Activated T-helper 1 cell treated with anti-CD3 and anti-CD28 coated beads, Interleukin-12 subunit alpha, Interleukin-12 subunit beta, Interleukin-2, Interleukin-4 antibody, amounts not matched to agents 30 ng/mL and 10 ng/mL and 1 ng/mL, durations not matched to agents 14 hours and 24 hours and 36 hours (primary cell): ENCODE data around the gene FYB1. TPM values are rescaled to one million over a fixed set of nuclear protein-coding genes. Genes with fewer than 3 reads are reported as not detected.

ENCODE experiments used
- DNase-seq: peaks from one replicate; pipeline ENCODE4 v3.0.0; 2021; ENCODE audit warnings: low spot score
- H3K27ac Mint-ChIP-seq: one replicate; pipeline ENCODE4 v1.8.0; 2021; ENCODE audit warnings: mild to moderate bottlenecking, mixed read lengths
- H3K27me3 Mint-ChIP-seq: one replicate; pipeline ENCODE4 v1.8.0; 2022; ENCODE audit warnings: mild to moderate bottlenecking, moderate library complexity, mixed read lengths; ENCODE audit not compliant: insufficient read depth
- H3K36me3 Mint-ChIP-seq: one replicate; pipeline ENCODE4 v1.8.0; 2021; ENCODE audit warnings: low read depth, mixed read lengths
- H3K4me1 Mint-ChIP-seq: one replicate; pipeline ENCODE4 v1.8.0; 2021; ENCODE audit warnings: low read depth, mixed read lengths
- H3K4me3 Mint-ChIP-seq: one replicate; pipeline ENCODE4 v1.8.0; 2021; ENCODE audit warnings: mild to moderate bottlenecking, moderate library complexity, mixed read lengths
- H3K9me3 Mint-ChIP-seq: one replicate; pipeline ENCODE4 v1.8.0; 2021; ENCODE audit warnings: mixed read lengths
- intact Hi-C: fragments of 100-400 bp; cut with micrococcal nuclease; formaldehyde crosslinking; loops from one replicate; pipeline ENCODE4 v1.15.1; 2024
- total RNA-seq: library from RNA; stranded (reverse); gene quantifications from 2 replicates; pipeline ENCODE4 v1.2.3, GENCODE V29; 2022

Gene FYB1
- total RNA-seq, 1 donor from 2014 or later = 100 TPM

GRCh38 chr5:39091940-39092580 is 127.3 kb downstream of the FYB1 start:
- Mint-ChIP-seq H3K36me3 (no peaks in the 10 kb centered on the region), H3K4me1 (peaks cover 10% of the 10 kb centered on the region), H3K27ac (no peak overlapping the region), H3K27me3 (peaks cover 27% of the 10 kb centered on the region), H3K4me3 (no peak overlapping the region), H3K9me3 (no peaks in the 10 kb centered on the region)
- no peak for DNase-seq
- intact Hi-C loops = no loop called here

DNA sequence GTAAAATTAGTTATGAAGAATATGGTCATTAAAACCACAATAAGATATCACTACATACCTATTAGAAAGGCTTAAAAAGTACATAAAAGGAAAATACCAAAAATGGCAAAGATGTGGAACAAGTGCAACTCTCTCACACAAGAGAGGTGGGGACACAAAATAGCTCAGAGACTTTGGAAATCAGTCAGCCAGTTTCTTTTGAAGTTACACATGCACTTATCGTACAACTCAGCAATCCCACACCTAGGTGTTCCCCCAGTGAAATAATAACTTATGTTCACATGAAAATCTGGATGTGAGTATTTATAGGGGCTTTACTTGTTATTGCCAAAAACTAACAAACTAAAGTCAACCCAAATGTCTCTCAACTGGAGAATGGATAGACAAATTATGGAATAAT is 135.4 kb downstream of the FYB1 start:
- H3K4me3 Mint-ChIP-seq = no peak overlapping the region
- intact Hi-C loops = loop anchor here (5.0 kb wide), 1 partner anchor 1493 kb away; no protein-coding TSS in a partner anchor
- H3K36me3 Mint-ChIP-seq = no peaks in the 10 kb centered on the region

GRCh38 chr5:39082995-39083394 is 136.4 kb downstream of the FYB1 start:
- no peak for DNase-seq
- no peak overlapping the region for H3K27ac Mint-ChIP-seq
- no peak overlapping the region for H3K4me3 Mint-ChIP-seq
- peaks cover 11% of the 10 kb centered on the region for H3K4me1 Mint-ChIP-seq
- no peaks in the 10 kb centered on the region for H3K36me3 Mint-ChIP-seq
- H3K9me3 Mint-ChIP-seq = no peaks in the 10 kb centered on the region
- intact Hi-C loops = loop anchor here (5.0 kb wide), 1 partner anchor 1494 kb away; no protein-coding TSS in a partner anchor
- peaks cover 19% of the 10 kb centered on the region for H3K27me3 Mint-ChIP-seq

More for the DNA sequence above, 135.4 kb downstream of the FYB1 start:
- H3K27me3 Mint-ChIP-seq = peaks cover 22% of the 10 kb centered on the region
- H3K4me1 Mint-ChIP-seq = peaks cover 10% of the 10 kb centered on the region
- H3K27ac Mint-ChIP-seq = no peak overlapping the region
- no peak for DNase-seq
- no peaks in the 10 kb centered on the region for H3K9me3 Mint-ChIP-seq

GRCh38 chr5:39080597-39081204 is 138.7 kb downstream of the FYB1 start:
- Mint-ChIP-seq H3K27me3 (peaks cover 20% of the 10 kb centered on the region), H3K4me3 (no peak overlapping the region), H3K36me3 (no peaks in the 10 kb centered on the region), H3K4me1 (peaks cover 30% of the 10 kb centered on the region), H3K9me3 (no peaks in the 10 kb centered on the region), H3K27ac (no peak overlapping the region)
- DNase-seq = no peak
- intact Hi-C loops = loop anchor here (1.0 to 5.0 kb wide), 4 partner anchors 75 to 1497 kb away; no protein-coding TSS in a partner anchor

- Mint-ChIP-seq H3K27ac (no peak overlapping the region), H3K36me3 (no peaks in the 10 kb centered on the region), H3K4me3 (no peak overlapping the region), H3K4me1 (peaks cover 35% of the 10 kb centered on the region), H3K9me3 (no peaks in the 10 kb centered on the region), H3K27me3 (peaks cover 20% of the 10 kb centered on the region)
- DNase-seq = no peak
- intact Hi-C loops = loop anchor here (1.0 to 5.0 kb wide), 4 partner anchors 75 to 1497 kb away; no protein-coding TSS in a partner anchor
These were observed 139.2 kb downstream of the FYB1 start for GRCh38 chr5:39080168-39080567.

GRCh38 chr5:39079147-39079546 is 140.2 kb downstream of the FYB1 start:
- no peak overlapping the region for H3K4me3 Mint-ChIP-seq
- H3K9me3 Mint-ChIP-seq = no peaks in the 10 kb centered on the region
- DNase-seq = no peak
- no peaks in the 10 kb centered on the region for H3K36me3 Mint-ChIP-seq
- H3K27me3 Mint-ChIP-seq = peaks cover 20% of the 10 kb centered on the region
- H3K4me1 Mint-ChIP-seq = peaks cover 38% of the 10 kb centered on the region
- intact Hi-C loops = loop anchor here (5.0 to 10.0 kb wide), 3 partner anchors 247 to 1756 kb away; partner anchors contain the start of genes LIFR and RPL37
- no peak overlapping the region for H3K27ac Mint-ChIP-seq

DNA sequence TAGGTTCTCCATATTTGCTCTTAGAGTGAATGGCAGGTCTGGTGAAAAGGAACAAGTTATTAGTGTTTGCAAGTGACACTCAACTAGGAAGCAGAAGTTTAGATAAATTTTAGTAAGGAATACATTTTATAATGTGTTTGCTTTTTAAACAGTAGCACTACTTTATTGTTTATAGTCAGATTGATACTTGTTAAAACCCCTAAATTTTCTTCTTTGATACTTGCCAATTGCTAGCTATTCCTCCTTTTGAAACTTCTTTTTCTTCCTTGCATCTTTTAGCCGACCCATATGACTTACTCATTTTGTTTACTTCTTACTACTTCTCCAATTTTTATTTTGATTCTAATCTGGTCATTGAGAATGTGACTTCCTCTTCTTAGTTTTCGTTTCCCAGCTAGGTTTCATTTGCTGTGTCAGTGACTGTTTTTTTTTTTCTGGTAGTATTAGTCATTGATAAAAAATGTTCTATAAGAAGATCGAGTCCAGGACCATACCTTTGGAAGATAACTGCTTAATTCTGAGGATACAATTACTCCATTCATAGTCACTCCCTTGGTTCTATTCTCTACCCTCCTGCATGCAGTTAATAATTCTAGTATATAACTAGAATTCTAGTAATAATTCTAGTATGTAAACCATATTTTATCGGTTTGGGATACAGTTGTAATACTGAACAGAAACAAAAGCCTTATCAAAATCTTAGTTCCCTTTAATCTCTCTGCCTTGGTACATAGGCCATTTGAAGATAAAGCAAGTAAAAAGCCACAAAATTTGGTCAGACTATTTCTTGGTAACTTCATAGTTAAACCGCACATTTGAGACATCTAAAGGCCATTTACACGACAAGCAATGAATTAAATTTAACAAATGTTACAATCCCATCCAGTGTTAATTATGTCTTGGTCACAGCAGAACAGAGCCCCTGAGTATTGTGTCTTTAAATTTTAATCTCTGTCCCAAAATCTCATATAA is 142.3 kb downstream of the FYB1 start:
- Mint-ChIP-seq H3K4me3 (peak overlapping the region; percentile 15), H3K27me3 (peaks cover 20% of the 10 kb centered on the region), H3K4me1 (peaks cover 47% of the 10 kb centered on the region), H3K27ac (peak overlapping the region; percentile 3), H3K9me3 (no peaks in the 10 kb centered on the region), H3K36me3 (peaks cover 4% of the 10 kb centered on the region)
- no peak for DNase-seq
- intact Hi-C loops = loop anchor here (5.0 to 10.0 kb wide), 3 partner anchors 245 to 1758 kb away; partner anchors contain the start of genes LIFR and RPL37

DNA sequence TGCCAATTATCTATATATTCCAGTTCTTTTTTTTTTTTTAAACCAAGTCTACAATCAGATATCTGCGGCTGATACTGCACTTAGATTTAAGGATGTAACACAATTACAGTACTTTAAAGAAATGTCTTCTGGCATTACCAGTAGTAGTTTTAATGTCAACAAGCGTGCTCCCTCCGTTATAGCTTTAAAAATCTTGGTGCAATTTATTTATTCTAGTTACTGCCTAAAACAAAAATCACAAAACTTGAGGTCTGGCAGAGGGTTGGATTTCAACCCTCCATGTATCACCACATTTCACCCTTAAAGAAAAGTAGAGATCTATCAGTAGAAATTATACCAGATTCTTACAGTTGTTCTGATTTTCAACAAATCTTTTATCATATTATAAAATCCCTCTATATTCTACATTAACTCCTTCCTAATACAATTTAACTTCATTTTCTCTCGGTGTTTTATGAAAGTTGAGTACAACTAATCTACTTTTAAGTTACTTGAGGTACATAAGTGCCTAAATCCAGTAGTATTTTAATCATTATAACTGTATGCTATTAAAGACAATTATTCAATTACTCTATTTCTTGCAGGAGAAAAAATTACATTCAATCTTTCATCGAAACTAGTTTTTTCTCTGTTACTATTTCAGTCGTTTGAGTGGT is 143.1 kb downstream of the FYB1 start:
- intact Hi-C loops = loop anchor here (5.0 to 10.0 kb wide), 3 partner anchors 244 to 1759 kb away; partner anchors contain the start of genes LIFR and RPL37
- no peaks in the 10 kb centered on the region for H3K9me3 Mint-ChIP-seq
- DNase-seq = no peak
- H3K27ac Mint-ChIP-seq = no peak overlapping the region
- peaks cover 7% of the 10 kb centered on the region for H3K36me3 Mint-ChIP-seq
- H3K4me3 Mint-ChIP-seq = peak overlapping the region; percentile 66
- H3K27me3 Mint-ChIP-seq = peaks cover 18% of the 10 kb centered on the region
- H3K4me1 Mint-ChIP-seq = peaks cover 55% of the 10 kb centered on the region

DNA sequence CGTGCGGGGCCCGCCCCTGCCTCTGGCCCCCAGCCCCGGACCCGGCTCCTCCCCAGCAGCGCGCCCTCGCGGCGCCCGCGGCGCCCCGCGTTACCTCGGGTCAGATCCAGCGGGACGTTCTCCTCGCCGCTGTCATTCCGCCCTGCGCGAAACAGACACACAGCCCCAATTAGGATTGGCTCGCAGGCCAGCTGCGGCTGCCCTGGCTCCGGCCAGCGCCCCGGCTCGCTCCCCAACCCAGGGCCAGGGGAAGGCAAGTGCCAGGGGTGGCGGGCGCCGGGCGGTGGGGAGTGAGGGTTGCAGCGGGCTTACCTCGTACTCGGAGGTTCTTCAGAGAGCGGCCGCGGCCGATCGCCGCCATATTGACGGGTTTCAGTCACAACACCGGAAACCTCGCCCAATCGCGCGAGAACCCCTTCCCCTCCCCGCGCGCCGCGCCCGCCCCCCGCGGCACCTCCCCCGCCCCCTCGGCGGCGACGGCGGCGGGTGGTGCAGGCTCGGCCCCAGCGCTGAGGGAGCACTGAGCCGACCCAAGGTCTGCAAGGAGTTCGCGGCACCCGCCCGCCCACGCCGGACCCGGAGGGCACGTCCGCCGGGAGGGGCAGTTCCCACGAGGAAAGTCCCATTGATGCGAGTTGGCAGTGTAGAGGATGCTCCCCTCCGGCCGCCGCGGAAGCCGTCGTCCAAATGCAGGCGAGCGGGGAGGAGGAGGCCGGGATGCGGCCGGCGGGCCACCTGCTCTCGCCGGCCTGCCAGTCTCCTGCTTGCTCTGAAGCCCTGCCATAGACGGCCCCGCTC is 145.1 kb downstream of the FYB1 start, which contains the start of gene RICTOR:
Gene RICTOR (minus strand): TSS at position 383 of the 798 bp plus-strand sequence. CDS start 22 bp downstream, at position 361.
- Mint-ChIP-seq H3K36me3 (peaks cover 13% of the 10 kb centered on the region), H3K27me3 (peaks cover 11% of the 10 kb centered on the region), H3K27ac (peak within 1 kb of the TSS; percentile 95), H3K4me3 (peak within 1 kb of the TSS; percentile 94), H3K4me1 (peaks cover 52% of the 10 kb centered on the region), H3K9me3 (no peaks in the 10 kb centered on the region)
- peak; percentile 88 for DNase-seq
- intact Hi-C loops = loop anchor here (1.0 to 10.0 kb wide), 9 partner anchors 103 to 1761 kb away; partner anchors contain the start of genes RPL37 and TTC33

DNA sequence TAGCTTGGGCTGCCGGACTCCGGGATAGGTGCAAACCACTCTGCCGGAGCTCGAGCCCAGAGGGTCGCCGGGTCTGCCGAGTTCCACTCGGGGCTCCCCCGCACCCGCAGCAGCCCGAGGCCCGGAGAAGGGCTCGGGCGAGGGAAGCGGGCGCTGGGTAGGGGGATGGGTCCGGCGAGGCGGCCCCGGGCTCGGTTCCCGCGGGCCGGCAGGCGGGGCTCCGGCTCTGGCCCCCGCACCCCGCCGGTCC is 145.7 kb downstream of the FYB1 start:
- Mint-ChIP-seq H3K9me3 (no peaks in the 10 kb centered on the region), H3K36me3 (peaks cover 17% of the 10 kb centered on the region), H3K27ac (peak overlapping the region; percentile 91), H3K4me3 (peak overlapping the region; percentile 90), H3K27me3 (peaks cover 7% of the 10 kb centered on the region), H3K4me1 (peaks cover 48% of the 10 kb centered on the region)
- no peak for DNase-seq
- intact Hi-C loops = loop anchor here (1.0 to 10.0 kb wide), 10 partner anchors 15 to 1761 kb away; partner anchors contain the start of genes RPL37 and TTC33

DNA sequence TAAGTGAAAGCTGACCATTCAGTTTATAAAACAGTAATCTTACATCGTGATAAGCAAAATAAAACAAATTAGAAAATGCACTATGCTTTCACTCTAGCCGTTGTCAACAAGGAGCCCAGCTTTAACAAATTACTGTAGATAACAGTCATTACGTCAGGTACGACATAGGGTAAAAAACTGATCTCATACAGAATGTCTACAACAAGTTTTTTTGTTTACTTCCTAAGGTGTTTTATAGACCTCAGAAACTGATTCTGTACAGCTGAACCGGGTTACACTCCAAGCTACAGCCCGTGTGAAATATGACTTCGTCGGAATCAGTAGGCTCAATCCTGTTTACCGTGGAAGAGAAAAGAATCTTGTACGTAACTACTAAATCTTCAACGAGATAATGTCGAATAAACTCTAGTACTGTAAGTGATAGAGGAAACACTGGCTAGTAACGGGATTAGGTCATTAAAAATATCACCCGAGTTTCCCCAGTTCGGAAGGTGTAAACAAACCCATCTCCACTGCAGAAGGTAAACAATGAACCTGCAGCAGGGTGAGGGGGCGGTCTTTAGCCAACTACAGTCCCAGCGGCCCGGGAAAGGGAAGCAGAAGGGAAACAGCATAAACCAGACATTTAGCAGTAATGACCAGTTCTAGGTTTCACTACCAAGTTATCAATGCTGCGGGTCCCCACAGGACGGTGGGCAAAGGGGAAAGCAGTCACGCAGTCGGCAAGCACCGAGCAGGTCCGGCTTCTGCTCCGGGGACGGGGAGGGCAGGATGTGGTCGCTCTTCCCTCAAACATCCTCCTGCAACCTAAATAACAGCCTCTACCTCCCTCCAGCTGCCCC is 146.2 kb downstream of the FYB1 start:
- H3K4me3 Mint-ChIP-seq = peak overlapping the region; percentile 90
- H3K4me1 Mint-ChIP-seq = peaks cover 48% of the 10 kb centered on the region

More for the DNA sequence above, 146.2 kb downstream of the FYB1 start:
- peaks cover 21% of the 10 kb centered on the region for H3K36me3 Mint-ChIP-seq
- no peaks in the 10 kb centered on the region for H3K9me3 Mint-ChIP-seq
- intact Hi-C loops = loop anchor here (1.0 to 10.0 kb wide), 5 partner anchors 15 to 1762 kb away; partner anchors contain the start of genes RPL37 and TTC33
- H3K27ac Mint-ChIP-seq = peak overlapping the region; percentile 91
- peak; percentile 68 for DNase-seq
- H3K27me3 Mint-ChIP-seq = peaks cover 4% of the 10 kb centered on the region
